HCT116 (cell line): ENCODE results near the gene PRB2.

Experiments used
- CTCF ChIP-seq, 3 experiments: fragments of 200-600 bp in 1 of 3; sonication (generic) in 1 of 3; IDR thresholded peaks in 2 of 3; conservative IDR thresholded peaks in 1 of 3; 2 replicates each; pipeline ENCODE4 v1.5.1; 2012 to 2017; ENCODE audit warnings: low read depth in 2 of 3, low read length in 2 of 3, antibody characterized with exemption in 1 of 3, borderline replicate concordance in 1 of 3, control low read depth in 1 of 3, mild to moderate bottlenecking in 1 of 3, mixed read lengths in 1 of 3, mixed run types in 1 of 3, moderate library complexity in 1 of 3; ENCODE audit not compliant: insufficient read depth in 1 of 3
- EZH2 ChIP-seq: fragments of 200-600 bp; sonication (generic); IDR thresholded peaks from 2 replicates; pipeline ENCODE4 v1.6.1; 2017; ENCODE audit warnings: antibody characterized with exemption, mixed run types
- POLR2A ChIP-seq: IDR thresholded peaks from 2 replicates; pipeline ENCODE4 v1.7.0; 2011; ENCODE audit warnings: borderline replicate concordance; ENCODE audit not compliant: insufficient read depth, insufficient read length; ENCODE audit errors: extremely low read depth
- POLR2AphosphoS5 ChIP-seq: IDR thresholded peaks from 2 replicates; pipeline ENCODE4 v1.6.1; 2011; ENCODE audit warnings: mild to moderate bottlenecking, low read depth, low read length, moderate library complexity
- RAD21 ChIP-seq: IDR thresholded peaks from 2 replicates; pipeline ENCODE4 v1.6.1; 2012; ENCODE audit warnings: low read depth, mild to moderate bottlenecking
- YY1 ChIP-seq: IDR thresholded peaks from 2 replicates; pipeline ENCODE4 v1.6.1; 2011; ENCODE audit warnings: low read length, low read depth, moderate library complexity, mild to moderate bottlenecking; ENCODE audit not compliant: insufficient replicate concordance; ENCODE audit errors: extremely low read depth
- ZBTB33 ChIP-seq: IDR thresholded peaks from 2 replicates; pipeline ENCODE4 v1.6.1; 2011; ENCODE audit warnings: mild to moderate bottlenecking, low read length, moderate library complexity; ENCODE audit not compliant: insufficient replicate concordance; ENCODE audit errors: extremely low read depth
- TF ChIP-seq, protein P1 (sequence below): IDR thresholded peaks from 2 replicates; pipeline ENCODE4 v1.6.1; 2012; ENCODE audit warnings: low read depth

DNA sequence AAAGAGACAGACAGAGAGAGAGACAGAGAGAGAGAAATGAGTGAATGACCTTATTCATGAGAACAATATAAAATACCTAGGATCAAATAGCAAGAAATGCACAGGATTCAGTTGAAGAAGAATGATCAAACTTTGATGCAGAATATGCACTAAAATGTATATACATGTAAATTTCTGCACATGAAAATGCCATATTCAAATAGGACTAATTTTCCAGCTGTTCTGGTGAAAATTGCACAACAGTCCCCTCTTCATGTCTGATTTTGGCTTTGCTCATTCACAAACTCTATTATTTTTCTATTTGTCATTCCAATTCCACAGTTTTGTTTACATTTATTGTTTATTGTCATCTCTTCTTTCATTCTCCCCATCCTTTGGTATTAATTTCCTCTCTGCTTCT lies 34.2 kb downstream of the PRB2 start:
- TF ChIP-seq, protein P1, sequence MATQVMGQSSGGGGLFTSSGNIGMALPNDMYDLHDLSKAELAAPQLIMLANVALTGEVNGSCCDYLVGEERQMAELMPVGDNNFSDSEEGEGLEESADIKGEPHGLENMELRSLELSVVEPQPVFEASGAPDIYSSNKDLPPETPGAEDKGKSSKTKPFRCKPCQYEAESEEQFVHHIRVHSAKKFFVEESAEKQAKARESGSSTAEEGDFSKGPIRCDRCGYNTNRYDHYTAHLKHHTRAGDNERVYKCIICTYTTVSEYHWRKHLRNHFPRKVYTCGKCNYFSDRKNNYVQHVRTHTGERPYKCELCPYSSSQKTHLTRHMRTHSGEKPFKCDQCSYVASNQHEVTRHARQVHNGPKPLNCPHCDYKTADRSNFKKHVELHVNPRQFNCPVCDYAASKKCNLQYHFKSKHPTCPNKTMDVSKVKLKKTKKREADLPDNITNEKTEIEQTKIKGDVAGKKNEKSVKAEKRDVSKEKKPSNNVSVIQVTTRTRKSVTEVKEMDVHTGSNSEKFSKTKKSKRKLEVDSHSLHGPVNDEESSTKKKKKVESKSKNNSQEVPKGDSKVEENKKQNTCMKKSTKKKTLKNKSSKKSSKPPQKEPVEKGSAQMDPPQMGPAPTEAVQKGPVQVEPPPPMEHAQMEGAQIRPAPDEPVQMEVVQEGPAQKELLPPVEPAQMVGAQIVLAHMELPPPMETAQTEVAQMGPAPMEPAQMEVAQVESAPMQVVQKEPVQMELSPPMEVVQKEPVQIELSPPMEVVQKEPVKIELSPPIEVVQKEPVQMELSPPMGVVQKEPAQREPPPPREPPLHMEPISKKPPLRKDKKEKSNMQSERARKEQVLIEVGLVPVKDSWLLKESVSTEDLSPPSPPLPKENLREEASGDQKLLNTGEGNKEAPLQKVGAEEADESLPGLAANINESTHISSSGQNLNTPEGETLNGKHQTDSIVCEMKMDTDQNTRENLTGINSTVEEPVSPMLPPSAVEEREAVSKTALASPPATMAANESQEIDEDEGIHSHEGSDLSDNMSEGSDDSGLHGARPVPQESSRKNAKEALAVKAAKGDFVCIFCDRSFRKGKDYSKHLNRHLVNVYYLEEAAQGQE, result no peak
- TF ChIP-seq RAD21 (no peak), POLR2A (no peak), EZH2 (no peak), YY1 (no peak), POLR2AphosphoS5 (no peak), ZBTB33 (no peak), CTCF (IDR thresholded peaks at IDR 0.05 in 2 of 3, conservative IDR thresholded peaks at IDR 0.05 in 1 of 3; ENCODE audit: borderline replicate concordance in 1 of 3, insufficient read depth in 1 of 3, low read depth in 2 of 3, low read length in 2 of 3) (no peak)
